HEK293 (cell line): ENCODE measurements around the gene ZNF33B.

Experiments
- CTCF ChIA-PET: fragments of 350-600 bp; formaldehyde crosslinking; extraction: SDS; loops from one replicate; lab custom pipeline; 2021; ENCODE audit warnings: antibody characterized with exemption; lab: Yijun Ruan, JAX
- POLR2A ChIA-PET: fragments of 300-600 bp; formaldehyde crosslinking; extraction: SDS; loops from one replicate; lab custom pipeline; 2020; ENCODE audit warnings: antibody characterized with exemption, inconsistent platforms; lab: Yijun Ruan, JAX
- H3K27ac ChIP-seq: fragments of 200-500 bp; sonication (Bioruptor generic); 2 replicates; pipeline ENCODE4 v1.5.1; 2014; ENCODE audit warnings: low read depth, low read length, control low read depth, inconsistent platforms; ENCODE audit errors: extremely low read depth
- H3K36me3 ChIP-seq, 2 experiments: fragments of 200-500 bp in 1 of 2; sonication (Bioruptor generic) in 1 of 2; 1 replicate in 1 of 2; 2 replicates in 1 of 2; pipeline ENCODE4 v1.5.1; 2014 to 2017; ENCODE audit warnings: inconsistent platforms in 2 of 2, low read length in 2 of 2; ENCODE audit not compliant: control insufficient read depth in 2 of 2, insufficient read depth in 1 of 2
- H3K4me1 ChIP-seq: fragments of 200-500 bp; sonication (Bioruptor generic); 2 replicates; pipeline ENCODE4 v1.5.1; 2014; ENCODE audit warnings: mild to moderate bottlenecking, low read length, inconsistent platforms; ENCODE audit not compliant: control insufficient read depth, insufficient read depth
- H3K4me3 ChIP-seq: 2 replicates; pipeline ENCODE4 v1.5.1; 2011; ENCODE audit warnings: low read depth, mild to moderate bottlenecking, control low read depth, low read length, moderate library complexity
- H3K9me3 ChIP-seq: fragments of 200-500 bp; sonication (Bioruptor generic); 2 replicates; pipeline ENCODE4 v1.5.1; 2014; ENCODE audit warnings: low read depth, low read length, inconsistent platforms; ENCODE audit not compliant: control insufficient read depth, insufficient read depth
- GLI2 ChIP-seq: fragments of 450-650 bp; formaldehyde crosslinking; IDR thresholded peaks from 2 replicates; pipeline ENCODE4; 2017; ENCODE audit warnings: missing biosample characterization, missing genetic modification characterization, low read depth, borderline replicate concordance
- KLF1 ChIP-seq: fragments of 450-650 bp; formaldehyde crosslinking; IDR thresholded peaks from 2 replicates; pipeline ENCODE4 v1.5.1; 2016; ENCODE audit warnings: missing biosample characterization, missing genetic modification characterization
- KLF8 ChIP-seq: fragments of 450-650 bp; formaldehyde crosslinking; IDR thresholded peaks from 2 replicates; pipeline ENCODE4 v1.5.1; 2016; ENCODE audit warnings: missing biosample characterization, missing genetic modification characterization
- REPIN1 ChIP-seq: fragments of 450-650 bp; formaldehyde crosslinking; IDR thresholded peaks from 2 replicates; pipeline ENCODE4 v1.5.1; 2017; ENCODE audit warnings: missing biosample characterization, missing genetic modification characterization, low read depth
- YY2 ChIP-seq: fragments of 450-650 bp; formaldehyde crosslinking; IDR thresholded peaks from 2 replicates; pipeline ENCODE4 v1.5.1; 2016; ENCODE audit warnings: missing biosample characterization, missing genetic modification characterization
- ZBTB48 ChIP-seq: fragments of 450-650 bp; formaldehyde crosslinking; IDR thresholded peaks from 2 replicates; pipeline ENCODE4 v1.5.1; 2016; ENCODE audit warnings: missing biosample characterization, missing genetic modification characterization
- ZFP69B ChIP-seq: fragments of 450-650 bp; formaldehyde crosslinking; IDR thresholded peaks from 2 replicates; pipeline ENCODE4 v1.5.1; 2016; ENCODE audit warnings: missing biosample characterization, missing genetic modification characterization
- ZNF10 ChIP-seq: fragments of 450-650 bp; formaldehyde crosslinking; IDR thresholded peaks from 2 replicates; pipeline ENCODE4 v1.5.1; 2017; ENCODE audit warnings: missing biosample characterization, missing genetic modification characterization
- ZNF132 ChIP-seq: fragments of 450-650 bp; formaldehyde crosslinking; IDR thresholded peaks from 2 replicates; pipeline ENCODE4 v1.5.1; 2017; ENCODE audit warnings: missing biosample characterization, missing genetic modification characterization, borderline replicate concordance
- ZNF184 ChIP-seq: fragments of 450-650 bp; IDR thresholded peaks from 2 replicates; pipeline ENCODE4 v1.5.1; 2018; ENCODE audit warnings: missing biosample characterization, mild to moderate bottlenecking, missing genetic modification characterization
- ZNF416 ChIP-seq: fragments of 450-650 bp; formaldehyde crosslinking; IDR thresholded peaks from 2 replicates; pipeline ENCODE4 v1.5.1; 2016; ENCODE audit warnings: missing biosample characterization, missing genetic modification characterization
- ZNF558 ChIP-seq: fragments of 450-650 bp; formaldehyde crosslinking; IDR thresholded peaks from 2 replicates; pipeline ENCODE4 v1.5.1; 2016; ENCODE audit warnings: missing biosample characterization, missing genetic modification characterization
- ZNF654 ChIP-seq: fragments of 450-650 bp; formaldehyde crosslinking; IDR thresholded peaks from 2 replicates; pipeline ENCODE4 v1.5.1; 2016; ENCODE audit warnings: low read depth, missing biosample characterization, missing genetic modification characterization
- ZNF660 ChIP-seq: fragments of 450-650 bp; IDR thresholded peaks from 2 replicates; pipeline ENCODE4 v1.5.1; 2018; ENCODE audit warnings: missing biosample characterization, mild to moderate bottlenecking, missing genetic modification characterization
- ZNF664 ChIP-seq: fragments of 450-650 bp; formaldehyde crosslinking; IDR thresholded peaks from 2 replicates; pipeline ENCODE4 v1.5.1; 2016; ENCODE audit warnings: missing biosample characterization, missing genetic modification characterization
- ZNF768 ChIP-seq: fragments of 450-650 bp; formaldehyde crosslinking; IDR thresholded peaks from 2 replicates; pipeline ENCODE4 v1.5.1; 2018; ENCODE audit warnings: missing biosample characterization, mild to moderate bottlenecking, missing genetic modification characterization
- ZNF791 ChIP-seq: fragments of 450-650 bp; formaldehyde crosslinking; IDR thresholded peaks from 2 replicates; pipeline ENCODE4 v1.5.1; 2016; ENCODE audit warnings: missing biosample characterization, missing genetic modification characterization
- ZXDB ChIP-seq: fragments of 450-650 bp; formaldehyde crosslinking; IDR thresholded peaks from 2 replicates; pipeline ENCODE4 v1.5.1; 2016; ENCODE audit warnings: missing biosample characterization, missing genetic modification characterization
- TF ChIP-seq, protein P1 (sequence below): fragments of 450-650 bp; formaldehyde crosslinking; IDR thresholded peaks from 2 replicates; pipeline ENCODE4 v1.5.1; 2017; ENCODE audit warnings: missing biosample characterization, missing genetic modification characterization
- TF ChIP-seq, protein P2 (sequence below): fragments of 450-650 bp; formaldehyde crosslinking; IDR thresholded peaks from 2 replicates; pipeline ENCODE4 v1.5.1; 2016; ENCODE audit warnings: missing biosample characterization, missing genetic modification characterization
- TF ChIP-seq, protein P3 (sequence below): fragments of 450-650 bp; formaldehyde crosslinking; IDR thresholded peaks from 2 replicates; pipeline ENCODE4 v1.5.1; 2016; ENCODE audit warnings: missing biosample characterization, missing genetic modification characterization
- TF ChIP-seq, protein P4 (sequence below): fragments of 450-650 bp; formaldehyde crosslinking; IDR thresholded peaks from 2 replicates; pipeline ENCODE4 v1.5.1; 2016; ENCODE audit warnings: missing biosample characterization, missing genetic modification characterization

The ZNF33B gene

DNA sequence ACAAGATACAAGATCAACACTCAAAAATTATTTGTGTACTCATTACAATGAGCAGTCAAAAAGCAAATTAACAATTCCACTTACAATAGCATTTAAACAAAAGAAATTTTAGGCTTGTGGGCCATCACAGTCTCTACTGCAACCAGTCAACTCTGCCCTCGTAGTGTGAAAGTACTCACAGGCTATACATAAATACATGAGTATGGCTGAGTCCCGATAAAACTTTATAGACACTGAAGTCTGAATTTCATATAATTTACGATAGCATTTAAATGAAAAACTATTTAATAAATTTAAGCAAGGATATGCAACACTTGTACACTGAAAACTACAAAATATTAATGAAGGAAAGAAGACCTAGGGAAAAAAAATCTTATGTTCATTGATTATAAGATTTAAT, 90.1 kb downstream of the ZNF33B start:
- Histone ChIP-seq H3K27ac (no peak overlapping the region), H3K9me3 (no peaks in the 10 kb centered on the region), H3K4me1 (no peaks in the 10 kb centered on the region), H3K4me3 (no peak overlapping the region), H3K36me3 (peaks cover 0 to 30% of the 10 kb centered on the region in 2 experiments; a peak in 2 of 3 replicates)
- ChIA-PET CTCF (no interaction called here), POLR2A (no interaction called here)
- no peak for TF ChIP-seq ZNF660 (tag by site-specific recombination)
- TF ChIP-seq ZNF184 (tag by site-specific recombination), result no peak
- no peak for TF ChIP-seq YY2
- no peak for TF ChIP-seq ZNF10
- TF ChIP-seq ZNF768, result no peak
- no peak for TF ChIP-seq ZFP69B (tag by site-specific recombination)
- TF ChIP-seq KLF8, result no peak
- TF ChIP-seq REPIN1 (tag by site-specific recombination), result no peak
- TF ChIP-seq GLI2, result no peak
- TF ChIP-seq ZBTB48 (tag by site-specific recombination), result no peak
- TF ChIP-seq ZNF132 (tag by site-specific recombination), result no peak
- TF ChIP-seq, protein P1, sequence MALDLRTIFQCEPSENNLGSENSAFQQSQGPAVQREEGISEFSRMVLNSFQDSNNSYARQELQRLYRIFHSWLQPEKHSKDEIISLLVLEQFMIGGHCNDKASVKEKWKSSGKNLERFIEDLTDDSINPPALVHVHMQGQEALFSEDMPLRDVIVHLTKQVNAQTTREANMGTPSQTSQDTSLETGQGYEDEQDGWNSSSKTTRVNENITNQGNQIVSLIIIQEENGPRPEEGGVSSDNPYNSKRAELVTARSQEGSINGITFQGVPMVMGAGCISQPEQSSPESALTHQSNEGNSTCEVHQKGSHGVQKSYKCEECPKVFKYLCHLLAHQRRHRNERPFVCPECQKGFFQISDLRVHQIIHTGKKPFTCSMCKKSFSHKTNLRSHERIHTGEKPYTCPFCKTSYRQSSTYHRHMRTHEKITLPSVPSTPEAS (tag by site-specific recombination), result no peak
- TF ChIP-seq, protein P2, sequence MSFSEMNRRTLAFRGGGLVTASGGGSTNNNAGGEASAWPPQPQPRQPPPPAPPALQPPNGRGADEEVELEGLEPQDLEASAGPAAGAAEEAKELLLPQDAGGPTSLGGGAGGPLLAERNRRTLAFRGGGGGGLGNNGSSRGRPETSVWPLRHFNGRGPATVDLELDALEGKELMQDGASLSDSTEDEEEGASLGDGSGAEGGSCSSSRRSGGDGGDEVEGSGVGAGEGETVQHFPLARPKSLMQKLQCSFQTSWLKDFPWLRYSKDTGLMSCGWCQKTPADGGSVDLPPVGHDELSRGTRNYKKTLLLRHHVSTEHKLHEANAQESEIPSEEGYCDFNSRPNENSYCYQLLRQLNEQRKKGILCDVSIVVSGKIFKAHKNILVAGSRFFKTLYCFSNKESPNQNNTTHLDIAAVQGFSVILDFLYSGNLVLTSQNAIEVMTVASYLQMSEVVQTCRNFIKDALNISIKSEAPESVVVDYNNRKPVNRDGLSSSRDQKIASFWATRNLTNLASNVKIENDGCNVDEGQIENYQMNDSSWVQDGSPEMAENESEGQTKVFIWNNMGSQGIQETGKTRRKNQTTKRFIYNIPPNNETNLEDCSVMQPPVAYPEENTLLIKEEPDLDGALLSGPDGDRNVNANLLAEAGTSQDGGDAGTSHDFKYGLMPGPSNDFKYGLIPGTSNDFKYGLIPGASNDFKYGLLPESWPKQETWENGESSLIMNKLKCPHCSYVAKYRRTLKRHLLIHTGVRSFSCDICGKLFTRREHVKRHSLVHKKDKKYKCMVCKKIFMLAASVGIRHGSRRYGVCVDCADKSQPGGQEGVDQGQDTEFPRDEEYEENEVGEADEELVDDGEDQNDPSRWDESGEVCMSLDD (tag by site-specific recombination), result no peak
- no peak for TF ChIP-seq ZNF664 (tag by site-specific recombination)
- no peak for TF ChIP-seq KLF1 (tag by site-specific recombination)
- no peak for TF ChIP-seq ZNF416 (tag by site-specific recombination)
- TF ChIP-seq, protein P3, sequence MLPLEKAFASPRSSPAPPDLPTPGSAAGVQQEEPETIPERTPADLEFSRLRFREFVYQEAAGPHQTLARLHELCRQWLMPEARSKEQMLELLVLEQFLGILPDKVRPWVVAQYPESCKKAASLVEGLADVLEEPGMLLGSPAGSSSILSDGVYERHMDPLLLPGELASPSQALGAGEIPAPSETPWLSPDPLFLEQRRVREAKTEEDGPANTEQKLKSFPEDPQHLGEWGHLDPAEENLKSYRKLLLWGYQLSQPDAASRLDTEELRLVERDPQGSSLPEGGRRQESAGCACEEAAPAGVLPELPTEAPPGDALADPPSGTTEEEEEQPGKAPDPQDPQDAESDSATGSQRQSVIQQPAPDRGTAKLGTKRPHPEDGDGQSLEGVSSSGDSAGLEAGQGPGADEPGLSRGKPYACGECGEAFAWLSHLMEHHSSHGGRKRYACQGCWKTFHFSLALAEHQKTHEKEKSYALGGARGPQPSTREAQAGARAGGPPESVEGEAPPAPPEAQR (tag by site-specific recombination), result no peak
- no peak for TF ChIP-seq ZXDB
- TF ChIP-seq ZNF791, result no peak
- TF ChIP-seq, all 188 proteins: peak for 0

DNA sequence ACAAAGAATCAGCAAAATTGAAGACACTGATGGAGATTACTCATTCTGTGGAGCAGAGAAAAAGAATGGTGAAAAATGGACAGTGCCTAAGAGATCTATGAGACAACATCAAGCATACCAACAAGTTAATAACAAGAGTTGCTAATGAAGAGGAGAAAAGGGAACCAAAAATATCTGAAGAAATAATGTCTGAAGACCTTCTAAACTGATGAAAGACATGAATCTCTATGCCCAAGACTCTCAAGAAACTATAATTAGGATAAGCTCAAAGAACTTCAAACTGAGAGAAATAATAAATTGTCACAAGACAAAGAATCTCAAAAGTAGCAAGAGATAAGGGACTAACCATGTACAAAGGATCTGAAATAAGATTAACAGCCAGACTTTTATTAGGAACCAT, 93.4 kb downstream of the ZNF33B start:
- Histone ChIP-seq H3K4me1 (no peaks in the 10 kb centered on the region), H3K27ac (no peak overlapping the region), H3K36me3 (peaks cover 0 to 23% of the 10 kb centered on the region in 2 experiments; a peak in 2 of 3 replicates), H3K4me3 (no peak overlapping the region), H3K9me3 (peaks cover 2% of the 10 kb centered on the region)
- TF ChIP-seq ZNF558 (tag by site-specific recombination) (peak; percentile 100), ZNF654 (no peak)
- TF ChIP-seq, protein P4, sequence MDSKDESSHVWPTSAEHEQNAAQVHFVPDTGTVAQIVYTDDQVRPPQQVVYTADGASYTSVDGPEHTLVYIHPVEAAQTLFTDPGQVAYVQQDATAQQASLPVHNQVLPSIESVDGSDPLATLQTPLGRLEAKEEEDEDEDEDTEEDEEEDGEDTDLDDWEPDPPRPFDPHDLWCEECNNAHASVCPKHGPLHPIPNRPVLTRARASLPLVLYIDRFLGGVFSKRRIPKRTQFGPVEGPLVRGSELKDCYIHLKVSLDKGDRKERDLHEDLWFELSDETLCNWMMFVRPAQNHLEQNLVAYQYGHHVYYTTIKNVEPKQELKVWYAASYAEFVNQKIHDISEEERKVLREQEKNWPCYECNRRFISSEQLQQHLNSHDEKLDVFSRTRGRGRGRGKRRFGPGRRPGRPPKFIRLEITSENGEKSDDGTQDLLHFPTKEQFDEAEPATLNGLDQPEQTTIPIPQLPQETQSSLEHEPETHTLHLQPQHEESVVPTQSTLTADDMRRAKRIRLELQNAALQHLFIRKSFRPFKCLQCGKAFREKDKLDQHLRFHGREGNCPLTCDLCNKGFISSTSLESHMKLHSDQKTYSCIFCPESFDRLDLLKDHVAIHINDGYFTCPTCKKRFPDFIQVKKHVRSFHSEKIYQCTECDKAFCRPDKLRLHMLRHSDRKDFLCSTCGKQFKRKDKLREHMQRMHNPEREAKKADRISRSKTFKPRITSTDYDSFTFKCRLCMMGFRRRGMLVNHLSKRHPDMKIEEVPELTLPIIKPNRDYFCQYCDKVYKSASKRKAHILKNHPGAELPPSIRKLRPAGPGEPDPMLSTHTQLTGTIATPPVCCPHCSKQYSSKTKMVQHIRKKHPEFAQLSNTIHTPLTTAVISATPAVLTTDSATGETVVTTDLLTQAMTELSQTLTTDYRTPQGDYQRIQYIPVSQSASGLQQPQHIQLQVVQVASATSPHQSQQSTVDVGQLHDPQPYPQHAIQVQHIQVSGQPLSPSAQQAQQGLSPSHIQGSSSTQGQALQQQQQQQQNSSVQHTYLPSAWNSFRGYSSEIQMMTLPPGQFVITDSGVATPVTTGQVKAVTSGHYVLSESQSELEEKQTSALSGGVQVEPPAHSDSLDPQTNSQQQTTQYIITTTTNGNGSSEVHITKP, result no peak
- CTCF ChIA-PET, result no interaction called here
- POLR2A ChIA-PET, result no interaction called here
